GM18951 (cell line): Measurements from ENCODE around the gene UBE3D.
"Not testable (repeated sequence)": the region's sequence is repeated elsewhere in the genome, so short reads cannot be mapped to it uniquely, and the experiment has no call there.

Experiments
- POLR2A ChIP-seq: IDR thresholded peaks from 4 replicates; pipeline ENCODE4 v1.6.1; 2011; ENCODE audit warnings: mild to moderate bottlenecking; ENCODE audit not compliant: insufficient read length, insufficient read depth; ENCODE audit errors: extremely low read depth
- in situ Hi-C: fragments of 300-500 bp; cut with MboI; formaldehyde crosslinking; loops from one replicate; pipeline ENCODE4 v1.12.0; 2022; ENCODE audit warnings: low sequenced_read_pairs, mixed read lengths, inconsistent platforms; ENCODE audit not compliant: unreplicated experiment

UBE3D gene

GRCh38 chr6:83047065-83047754 lies 18.4 kb downstream of the UBE3D start:
- in situ Hi-C loops, result no loop called here
- no peak for TF ChIP-seq POLR2A

GRCh38 chr6:83044091-83044768 lies 21.4 kb downstream of the UBE3D start:
- TF ChIP-seq POLR2A, result no peak
- in situ Hi-C loops, result no loop called here

GRCh38 chr6:83042467-83043053 lies 23.1 kb downstream of the UBE3D start:
- in situ Hi-C loops, result no loop called here
- TF ChIP-seq POLR2A, result no peak

- in situ Hi-C loops, result no loop called here
- no peak for TF ChIP-seq POLR2A
Measured at GRCh38 chr6:83038246-83038645, 27.4 kb downstream of the UBE3D start.

GRCh38 chr6:83031689-83032088 lies 34.0 kb downstream of the UBE3D start:
- TF ChIP-seq POLR2A, result no peak
- in situ Hi-C loops, result no loop called here

- in situ Hi-C loops, result no loop called here
- TF ChIP-seq POLR2A, result no peak
Measured at GRCh38 chr6:83019741-83020140, 45.9 kb downstream of the UBE3D start.

- in situ Hi-C loops, result not testable (repeated sequence)
Measured at GRCh38 chr6:83011131-83011530, 54.5 kb downstream of the UBE3D start.

- in situ Hi-C loops, result no loop called here
- TF ChIP-seq POLR2A, result no peak
Measured at GRCh38 chr6:83008626-83009025, 57.0 kb downstream of the UBE3D start.

GRCh38 chr6:83006270-83006905 lies 59.3 kb downstream of the UBE3D start:
- in situ Hi-C loops, result no loop called here
- no peak for TF ChIP-seq POLR2A

GRCh38 chr6:82996156-82996555 lies 69.5 kb downstream of the UBE3D start:
- TF ChIP-seq POLR2A, result no peak
- in situ Hi-C loops, result no loop called here

GRCh38 chr6:82995066-82995465 lies 70.6 kb downstream of the UBE3D start:
- in situ Hi-C loops, result no loop called here
- no peak for TF ChIP-seq POLR2A

- no peak for TF ChIP-seq POLR2A
Measured at GRCh38 chr6:82989736-82990290, 75.8 kb downstream of the UBE3D start.

GRCh38 chr6:82988930-82989351 lies 76.7 kb downstream of the UBE3D start:
- in situ Hi-C loops, result no loop called here
- no peak for TF ChIP-seq POLR2A

More at GRCh38 chr6:82989736-82990290, 75.8 kb downstream of the UBE3D start:
- in situ Hi-C loops, result no loop called here

GRCh38 chr6:82987951-82988350 lies 77.7 kb downstream of the UBE3D start:
- TF ChIP-seq POLR2A, result no peak
- in situ Hi-C loops, result no loop called here

GRCh38 chr6:82987416-82987815 lies 78.2 kb downstream of the UBE3D start:
- in situ Hi-C loops, result no loop called here
- no peak for TF ChIP-seq POLR2A
